ENCODE measurements around the gene XPOT. TPM values are rescaled to one million over a fixed set of nuclear protein-coding genes. Genes with fewer than 3 reads are reported as not detected.

XPOT gene
- total and polyA plus RNA-seq, 2 experiments from 2014 or later, result 42.7 to 66.1 TPM

GRCh38 chr12:64450057-64450640 lies 46.0 kb downstream of the XPOT start:
- 56% methylated on average over 2 of the region's 2 CpGs for WGBS (ENCODE audit: low lambda C conversion rate, missing lambda C conversion rate)
- no peak for DNase-seq (ENCODE audit: low spot score)
- Histone ChIP-seq H2AFZ (no peak overlapping the region), H3K27me3 (no peaks in the 10 kb centered on the region), H3K4me1 (ENCODE audit: insufficient read depth) (peaks cover 7% of the 10 kb centered on the region), H3K4me2 (no peak overlapping the region), H3K4me3 (no peak overlapping the region), H3K9me3 (ENCODE audit: low read depth) (no peaks in the 10 kb centered on the region), H3K9me2 (replicated peaks; ENCODE audit: insufficient read depth) (no peaks in the 10 kb centered on the region), H4K20me1 (ENCODE audit: insufficient read depth, poor library complexity, severe bottlenecking) (peaks cover 3% of the 10 kb centered on the region), H3K36me3 (replicated peaks; ENCODE audit: insufficient read depth, low read depth) (no peaks in the 10 kb centered on the region), H3K27ac (no peak overlapping the region), H3K79me2 (peaks cover 25% of the 10 kb centered on the region)
- TF ChIP-seq EZH2 (IDR thresholded peaks at IDR 0.05; ENCODE audit: borderline replicate concordance), result no peak
- no peak for TF ChIP-seq EZH2phosphoT487 (IDR thresholded peaks at IDR 0.05; ENCODE audit: low read depth, severe bottlenecking, unreplicated experiment)
- TF ChIP-seq CTCF (IDR thresholded peaks at IDR 0.05; ENCODE audit: poor library complexity), result no peak

- Histone ChIP-seq H3K27ac (peak overlapping the region; percentile 98), H3K4me1 (ENCODE audit: insufficient read depth) (peaks cover 7% of the 10 kb centered on the region), H3K36me3 (replicated peaks; ENCODE audit: insufficient read depth, low read depth) (no peaks in the 10 kb centered on the region), H4K20me1 (ENCODE audit: insufficient read depth, poor library complexity, severe bottlenecking) (peaks cover 6% of the 10 kb centered on the region), H3K4me2 (peak overlapping the region; percentile 91), H3K27me3 (no peaks in the 10 kb centered on the region), H3K9me3 (ENCODE audit: low read depth) (no peaks in the 10 kb centered on the region), H3K79me2 (peaks cover 32% of the 10 kb centered on the region), H3K9me2 (replicated peaks; ENCODE audit: insufficient read depth) (no peaks in the 10 kb centered on the region), H2AFZ (peak overlapping the region; percentile 75), H3K4me3 (peak overlapping the region; percentile 83)
- 13% methylated on average over 8 of the region's 8 CpGs for WGBS (ENCODE audit: low lambda C conversion rate, missing lambda C conversion rate)
- TF ChIP-seq EZH2 (IDR thresholded peaks at IDR 0.05; ENCODE audit: borderline replicate concordance) (no peak), EZH2phosphoT487 (IDR thresholded peaks at IDR 0.05; ENCODE audit: low read depth, severe bottlenecking, unreplicated experiment) (no peak), CTCF (IDR thresholded peaks at IDR 0.05; ENCODE audit: poor library complexity) (no peak)
- peak; percentile 18 for DNase-seq (ENCODE audit: low spot score)
Measured at GRCh38 chr12:64450711-64451486, 46.7 kb downstream of the XPOT start.

- peak; percentile 93 for DNase-seq (ENCODE audit: low spot score)
- Histone ChIP-seq H3K27me3 (no peaks in the 10 kb centered on the region), H4K20me1 (ENCODE audit: insufficient read depth, poor library complexity, severe bottlenecking) (peaks cover 6% of the 10 kb centered on the region), H3K4me2 (peak within 1 kb of the TSS; percentile 91), H3K4me1 (ENCODE audit: insufficient read depth) (peaks cover 7% of the 10 kb centered on the region), H3K9me2 (replicated peaks; ENCODE audit: insufficient read depth) (no peaks in the 10 kb centered on the region), H3K36me3 (replicated peaks; ENCODE audit: insufficient read depth, low read depth) (no peaks in the 10 kb centered on the region), H2AFZ (peak within 1 kb of the TSS; percentile 75), H3K4me3 (peak within 1 kb of the TSS; percentile 83), H3K27ac (peak within 1 kb of the TSS; percentile 98), H3K79me2 (peaks cover 40% of the 10 kb centered on the region), H3K9me3 (ENCODE audit: low read depth) (no peaks in the 10 kb centered on the region)
- 1% methylated on average over 62 of the region's 94 CpGs for WGBS (ENCODE audit: low lambda C conversion rate, missing lambda C conversion rate)
- TF ChIP-seq EZH2phosphoT487 (IDR thresholded peaks at IDR 0.05; ENCODE audit: low read depth, severe bottlenecking, unreplicated experiment), result no peak
Measured at GRCh38 chr12:64451687-64452558, 47.7 kb downstream of the XPOT start, which contains the start of gene TBK1. Gene TBK1 (plus strand): TSS chr12:64452120. CDS start chr12:64455871, 3,751 bp downstream.
